HepG2 (cell line): ENCODE results near the gene SPAAR.

Experiments used
- ATF5 ChIP-seq: sonication (generic); formaldehyde crosslinking; IDR thresholded peaks from 2 replicates; pipeline ENCODE4 v1.4.0; 2020; ENCODE audit warnings: mild to moderate bottlenecking, low read depth, missing genetic modification reagents
- BRCA1 ChIP-seq: sonication (generic); formaldehyde crosslinking; IDR thresholded peaks from 2 replicates; pipeline ENCODE4 v1.4.0; 2020; ENCODE audit warnings: missing genetic modification reagents
- NR2C2 ChIP-seq: sonication (generic); formaldehyde crosslinking; IDR thresholded peaks from 2 replicates; pipeline ENCODE4 v1.4.0; 2020; ENCODE audit warnings: missing genetic modification reagents, mild to moderate bottlenecking, moderate library complexity, borderline replicate concordance
- POGK ChIP-seq: sonication (generic); formaldehyde crosslinking; conservative IDR thresholded peaks from 2 replicates; pipeline ENCODE4 v1.8.0; 2022; ENCODE audit warnings: mild to moderate bottlenecking, moderate library complexity, missing genetic modification reagents
- POLR2G ChIP-seq: fragments of 200-400 bp; formaldehyde crosslinking; IDR thresholded peaks from 2 replicates; pipeline ENCODE4 v1.6.1; 2018; ENCODE audit warnings: mild to moderate bottlenecking, low read depth, low read length, moderate library complexity
- ZNF296 ChIP-seq: sonication (generic); formaldehyde crosslinking; conservative IDR thresholded peaks from 2 replicates; pipeline ENCODE4 v1.5.0; 2020; ENCODE audit warnings: mild to moderate bottlenecking, missing genetic modification reagents
- ZNF598 ChIP-seq: sonication (generic); formaldehyde crosslinking; IDR thresholded peaks from 2 replicates; pipeline ENCODE4 v1.5.1; 2020; ENCODE audit warnings: mild to moderate bottlenecking, missing genetic modification reagents, borderline replicate concordance
- TF ChIP-seq, protein P1 (sequence below): sonication (generic); formaldehyde crosslinking; IDR thresholded peaks from 2 replicates; pipeline ENCODE4 v1.5.0; 2020; ENCODE audit warnings: mild to moderate bottlenecking, missing genetic modification reagents, moderate library complexity

DNA sequence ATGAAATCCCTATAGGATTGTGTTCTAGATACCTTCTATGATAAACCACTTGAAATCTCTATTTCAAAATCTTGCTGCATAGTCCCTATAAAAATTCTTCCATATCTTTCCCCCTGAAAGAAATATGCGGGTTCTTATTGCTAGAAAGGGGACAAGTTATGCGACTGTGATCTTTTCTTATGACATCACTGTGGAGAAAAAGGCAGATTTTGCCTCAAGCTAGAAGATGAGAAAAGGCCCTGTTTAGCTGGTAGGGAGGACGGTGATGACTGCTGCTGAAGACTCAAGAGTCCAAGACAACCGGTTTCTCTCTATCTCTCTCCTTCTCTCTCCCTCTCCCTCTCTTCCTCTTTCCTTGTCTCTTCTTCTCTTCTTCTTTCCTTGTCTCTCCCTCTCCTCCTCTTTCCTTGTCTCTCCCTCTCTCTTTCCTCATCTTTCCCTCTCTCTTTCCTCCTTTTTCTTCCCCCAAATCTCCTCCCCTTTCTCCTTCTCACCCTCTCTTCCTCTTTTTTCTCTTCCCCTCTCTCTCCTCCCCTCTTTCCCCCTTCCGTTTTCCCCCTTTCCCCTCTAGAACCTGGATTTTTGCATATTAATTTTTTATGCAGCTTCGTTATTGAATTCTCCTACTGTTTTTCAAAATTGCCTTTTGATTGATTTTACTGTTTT is 43.4 kb downstream of the SPAAR start:
- TF ChIP-seq POGK (CRISPR knock-in tag) (no peak), BRCA1 (CRISPR knock-in tag) (no peak), ZNF296 (CRISPR knock-in tag) (no peak), NR2C2 (no peak), ZNF598 (CRISPR knock-in tag) (no peak), POLR2G (no peak), ATF5 (CRISPR knock-in tag) (no peak)
- TF ChIP-seq, protein P1, sequence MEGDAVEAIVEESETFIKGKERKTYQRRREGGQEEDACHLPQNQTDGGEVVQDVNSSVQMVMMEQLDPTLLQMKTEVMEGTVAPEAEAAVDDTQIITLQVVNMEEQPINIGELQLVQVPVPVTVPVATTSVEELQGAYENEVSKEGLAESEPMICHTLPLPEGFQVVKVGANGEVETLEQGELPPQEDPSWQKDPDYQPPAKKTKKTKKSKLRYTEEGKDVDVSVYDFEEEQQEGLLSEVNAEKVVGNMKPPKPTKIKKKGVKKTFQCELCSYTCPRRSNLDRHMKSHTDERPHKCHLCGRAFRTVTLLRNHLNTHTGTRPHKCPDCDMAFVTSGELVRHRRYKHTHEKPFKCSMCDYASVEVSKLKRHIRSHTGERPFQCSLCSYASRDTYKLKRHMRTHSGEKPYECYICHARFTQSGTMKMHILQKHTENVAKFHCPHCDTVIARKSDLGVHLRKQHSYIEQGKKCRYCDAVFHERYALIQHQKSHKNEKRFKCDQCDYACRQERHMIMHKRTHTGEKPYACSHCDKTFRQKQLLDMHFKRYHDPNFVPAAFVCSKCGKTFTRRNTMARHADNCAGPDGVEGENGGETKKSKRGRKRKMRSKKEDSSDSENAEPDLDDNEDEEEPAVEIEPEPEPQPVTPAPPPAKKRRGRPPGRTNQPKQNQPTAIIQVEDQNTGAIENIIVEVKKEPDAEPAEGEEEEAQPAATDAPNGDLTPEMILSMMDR (CRISPR knock-in tag): no peak
